ENCODE measurements around the gene CORO2A.
A peak's percentile ranks its signal among the peaks of the same experiment; 100 is the strongest.

Gene CORO2A

DNA sequence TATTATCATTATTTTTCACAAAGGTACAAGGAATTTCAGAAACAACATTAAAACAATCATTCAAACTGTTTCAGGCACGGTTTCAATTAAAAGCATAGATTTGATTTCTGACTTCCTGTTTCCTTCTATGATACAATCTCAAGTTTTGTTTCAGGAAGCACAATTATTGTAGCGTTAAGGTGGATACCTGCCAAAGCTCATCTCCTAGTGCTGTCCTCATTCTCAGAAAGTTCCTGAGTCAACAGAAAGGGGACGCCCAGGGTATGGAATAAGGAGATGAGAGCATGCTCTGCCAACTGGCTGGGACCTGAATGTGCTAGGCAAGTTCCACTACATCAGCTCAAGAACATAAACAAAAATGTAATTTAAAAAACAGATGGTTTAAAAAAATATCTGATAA is 71.4 kb downstream of the CORO2A start:
- no peak overlapping the region for H2AFZ ChIP-seq (ENCODE audit: low read depth, low read length)

DNA sequence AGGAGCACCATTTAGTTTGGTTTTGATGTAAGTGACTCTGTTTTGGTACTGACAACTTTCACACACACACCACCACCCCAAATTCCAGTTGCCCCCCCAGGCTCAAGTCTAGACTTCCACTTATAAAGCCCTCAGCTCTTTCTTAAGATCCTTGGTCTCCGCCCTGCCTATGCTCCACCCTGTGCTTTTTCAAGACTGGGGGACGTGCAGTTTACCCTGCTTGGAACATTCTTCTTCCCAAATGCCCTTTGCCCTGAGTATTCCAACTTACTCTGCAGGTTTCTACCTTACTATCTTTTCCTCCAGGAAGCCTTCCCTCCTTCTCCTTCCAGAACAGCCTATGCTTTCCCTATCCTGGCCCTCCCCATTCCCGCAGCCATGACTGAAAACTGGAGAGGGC is 72.0 kb downstream of the CORO2A start:
- H2AFZ ChIP-seq (ENCODE audit: low read depth, low read length), result no peak overlapping the region

More for the DNA sequence above, 71.4 kb downstream of the CORO2A start:
- Histone ChIP-seq H3K4me3 (ENCODE audit: low read length) (no peak overlapping the region), H3K9me3 (ENCODE audit: insufficient read depth, low read length) (no peaks in the 10 kb centered on the region), H3K27ac (ENCODE audit: low read length) (no peak overlapping the region), H3K27me3 (ENCODE audit: low read depth, low read length) (no peaks in the 10 kb centered on the region), H3K4me2 (ENCODE audit: low read length) (no peak overlapping the region), H3K9ac (ENCODE audit: low read length) (no peak overlapping the region), H3K4me1 (ENCODE audit: low read length) (peaks cover 14% of the 10 kb centered on the region; the same call in 1 of the 2 replicates), H3K36me3 (replicated peaks; ENCODE audit: low read depth, low read length) (no peaks in the 10 kb centered on the region), H4K20me1 (ENCODE audit: insufficient read depth, low read length) (no peaks in the 10 kb centered on the region), H3K79me2 (ENCODE audit: low read length) (no peaks in the 10 kb centered on the region)
- TF ChIP-seq EZH2phosphoT487 (IDR thresholded peaks at IDR 0.05; ENCODE audit: low read depth), result no peak
- TF ChIP-seq, protein P1, sequence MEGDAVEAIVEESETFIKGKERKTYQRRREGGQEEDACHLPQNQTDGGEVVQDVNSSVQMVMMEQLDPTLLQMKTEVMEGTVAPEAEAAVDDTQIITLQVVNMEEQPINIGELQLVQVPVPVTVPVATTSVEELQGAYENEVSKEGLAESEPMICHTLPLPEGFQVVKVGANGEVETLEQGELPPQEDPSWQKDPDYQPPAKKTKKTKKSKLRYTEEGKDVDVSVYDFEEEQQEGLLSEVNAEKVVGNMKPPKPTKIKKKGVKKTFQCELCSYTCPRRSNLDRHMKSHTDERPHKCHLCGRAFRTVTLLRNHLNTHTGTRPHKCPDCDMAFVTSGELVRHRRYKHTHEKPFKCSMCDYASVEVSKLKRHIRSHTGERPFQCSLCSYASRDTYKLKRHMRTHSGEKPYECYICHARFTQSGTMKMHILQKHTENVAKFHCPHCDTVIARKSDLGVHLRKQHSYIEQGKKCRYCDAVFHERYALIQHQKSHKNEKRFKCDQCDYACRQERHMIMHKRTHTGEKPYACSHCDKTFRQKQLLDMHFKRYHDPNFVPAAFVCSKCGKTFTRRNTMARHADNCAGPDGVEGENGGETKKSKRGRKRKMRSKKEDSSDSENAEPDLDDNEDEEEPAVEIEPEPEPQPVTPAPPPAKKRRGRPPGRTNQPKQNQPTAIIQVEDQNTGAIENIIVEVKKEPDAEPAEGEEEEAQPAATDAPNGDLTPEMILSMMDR (IDR thresholded peaks at IDR 0.05; ENCODE audit: low read depth, low read length), result no peak

DNA sequence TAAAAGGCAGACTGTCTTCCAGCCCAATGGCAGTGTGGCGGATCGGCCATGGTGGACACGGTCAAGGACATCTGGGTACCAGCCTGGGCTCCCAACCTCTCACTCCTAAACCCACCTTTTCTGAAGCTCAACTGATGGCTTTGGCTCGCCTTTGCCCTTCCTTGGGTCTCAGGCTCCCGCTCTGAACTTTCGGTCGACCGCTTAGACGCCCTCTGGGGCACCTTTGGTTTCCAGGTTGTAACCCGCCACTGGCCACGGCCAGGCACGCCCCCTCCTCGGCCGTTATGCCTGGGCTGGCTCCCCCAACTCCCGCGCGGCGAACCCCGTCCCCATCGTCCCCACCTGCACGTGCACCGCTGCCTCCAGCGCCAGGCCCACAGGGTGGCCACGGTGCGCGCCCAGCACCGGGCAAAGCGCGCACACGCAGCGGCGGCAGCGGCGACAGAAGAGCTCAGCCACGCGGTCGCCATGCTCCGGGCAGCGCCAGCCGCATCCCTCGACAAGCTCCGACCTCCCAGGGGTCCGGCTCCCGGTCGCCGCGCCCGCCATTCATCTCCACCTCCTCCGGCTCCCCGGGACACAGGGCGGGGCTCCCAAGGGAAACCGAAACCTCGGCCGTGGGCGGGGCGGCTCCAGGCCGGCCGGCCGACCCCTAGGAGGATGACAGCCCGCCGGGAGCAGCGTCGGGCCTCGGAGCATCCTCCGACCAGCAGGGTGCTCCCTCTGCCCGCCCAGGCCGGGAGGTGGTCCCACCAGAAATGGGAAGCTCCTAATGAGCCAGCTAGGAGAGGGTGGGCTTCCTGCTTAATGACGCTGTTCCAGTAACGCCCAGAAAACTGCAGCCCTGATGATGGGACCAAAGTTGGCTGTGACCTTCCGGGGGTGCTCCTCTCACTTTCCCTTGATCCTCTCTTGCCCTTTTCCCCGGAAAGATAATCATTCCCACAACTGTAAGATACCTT is 73.5 kb downstream of the CORO2A start, which contains the start of gene TRIM14:
Gene TRIM14, minus strand, starts transcription at position 583 of the 962 bp plus-strand sequence. Its CDS starts 34 bp downstream, at position 549.
- peaks cover 14% of the 10 kb centered on the region; the same call in 1 of the 2 replicates for H3K4me1 ChIP-seq (ENCODE audit: low read length)

More for the DNA sequence above, 72.0 kb downstream of the CORO2A start:
- no peaks in the 10 kb centered on the region for H3K27me3 ChIP-seq (ENCODE audit: low read depth, low read length)
- TF ChIP-seq, protein P1 (IDR thresholded peaks at IDR 0.05; ENCODE audit: low read depth, low read length), result no peak
- no peak for TF ChIP-seq EZH2phosphoT487 (IDR thresholded peaks at IDR 0.05; ENCODE audit: low read depth)
- H3K9me3 ChIP-seq (ENCODE audit: insufficient read depth, low read length), result no peaks in the 10 kb centered on the region
- no peak overlapping the region for H3K9ac ChIP-seq (ENCODE audit: low read length)
- H3K4me3 ChIP-seq (ENCODE audit: low read length), result no peak overlapping the region
- H3K36me3 ChIP-seq (replicated peaks; ENCODE audit: low read depth, low read length), result no peaks in the 10 kb centered on the region
- H4K20me1 ChIP-seq (ENCODE audit: insufficient read depth, low read length), result no peaks in the 10 kb centered on the region
- no peak overlapping the region for H3K4me2 ChIP-seq (ENCODE audit: low read length)
- H3K79me2 ChIP-seq (ENCODE audit: low read length), result no peaks in the 10 kb centered on the region
- peaks cover 14% of the 10 kb centered on the region; the same call in 1 of the 2 replicates for H3K4me1 ChIP-seq (ENCODE audit: low read length)
- no peak overlapping the region for H3K27ac ChIP-seq (ENCODE audit: low read length)

More for the DNA sequence above, 73.5 kb downstream of the CORO2A start, which contains the start of gene TRIM14:
- H3K4me3 ChIP-seq (ENCODE audit: low read length), result peak within 1 kb of the TSS; percentile 93
- TF ChIP-seq, protein P1 (IDR thresholded peaks at IDR 0.05; ENCODE audit: low read depth, low read length), result peak; percentile 20; the same call in 1 of the 2 replicates
- TF ChIP-seq EZH2phosphoT487 (IDR thresholded peaks at IDR 0.05; ENCODE audit: low read depth), result no peak
- H3K9ac ChIP-seq (ENCODE audit: low read length), result peak within 1 kb of the TSS; percentile 67
- no peaks in the 10 kb centered on the region for H4K20me1 ChIP-seq (ENCODE audit: insufficient read depth, low read length)
- peak within 1 kb of the TSS; percentile 93 for H3K4me2 ChIP-seq (ENCODE audit: low read length)
- peak within 1 kb of the TSS; percentile 96 for H2AFZ ChIP-seq (ENCODE audit: low read depth, low read length)
- H3K27me3 ChIP-seq (ENCODE audit: low read depth, low read length), result no peaks in the 10 kb centered on the region
- H3K79me2 ChIP-seq (ENCODE audit: low read length), result no peaks in the 10 kb centered on the region
- no peaks in the 10 kb centered on the region for H3K9me3 ChIP-seq (ENCODE audit: insufficient read depth, low read length)
- H3K27ac ChIP-seq (ENCODE audit: low read length), result peak within 1 kb of the TSS; percentile 11
- no peaks in the 10 kb centered on the region for H3K36me3 ChIP-seq (replicated peaks; ENCODE audit: low read depth, low read length)

Data from OCI-LY3 (cell line).